GM21447 (cell line): ENCODE results near the gene DIPK1A.

Experiments
- ATAC-seq: cut with Tn5 transposase; IDR thresholded peaks from one replicate; pipeline ENCODE4 v1.9.1; 2021; ENCODE audit not compliant: unreplicated experiment

The DIPK1A gene

GRCh38 chr1:92843429-92844352 lies 117.6 kb downstream of the DIPK1A start:
- no peak for ATAC-seq

DNA sequence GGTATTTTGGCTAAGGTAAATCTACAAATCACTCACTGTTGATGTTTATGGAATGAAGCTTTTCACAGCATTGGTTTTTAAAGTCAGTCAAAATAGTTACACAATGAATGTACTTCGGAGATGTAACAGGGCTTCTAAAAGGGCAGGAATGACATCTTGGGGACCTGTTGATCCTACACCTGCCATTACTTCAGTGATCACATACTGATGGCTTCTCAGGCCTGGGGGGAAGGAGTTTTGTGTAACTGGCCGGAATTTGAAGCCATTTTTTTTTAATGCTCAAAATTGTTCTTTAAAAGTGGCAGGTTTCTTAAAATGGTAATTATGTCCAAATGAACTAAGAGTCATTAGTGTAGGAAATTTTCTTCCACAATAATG lies 118.2 kb downstream of the DIPK1A start:
- no peak for ATAC-seq

GRCh38 chr1:92842082-92843045 lies 118.9 kb downstream of the DIPK1A start:
- ATAC-seq: no peak

DNA sequence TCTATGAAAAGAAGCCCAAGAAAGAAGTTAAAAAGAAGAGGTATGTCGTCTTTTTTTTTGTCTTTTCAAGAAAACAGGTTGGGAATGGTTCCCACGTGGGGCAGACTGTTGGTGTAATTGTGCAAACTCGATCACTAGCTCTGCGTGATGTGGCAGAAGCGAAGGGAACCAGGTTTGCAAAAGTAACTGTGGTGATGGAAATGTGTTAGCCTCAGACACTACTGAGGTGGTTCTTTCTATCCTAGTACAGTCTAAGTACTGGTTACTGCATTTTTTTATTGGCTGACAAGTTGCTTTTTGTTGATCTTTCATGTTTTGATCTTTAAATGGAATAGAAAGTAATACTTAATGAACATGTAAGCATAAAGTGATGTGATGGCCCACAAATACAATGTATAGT lies 120.7 kb downstream of the DIPK1A start:
- ATAC-seq: no peak

DNA sequence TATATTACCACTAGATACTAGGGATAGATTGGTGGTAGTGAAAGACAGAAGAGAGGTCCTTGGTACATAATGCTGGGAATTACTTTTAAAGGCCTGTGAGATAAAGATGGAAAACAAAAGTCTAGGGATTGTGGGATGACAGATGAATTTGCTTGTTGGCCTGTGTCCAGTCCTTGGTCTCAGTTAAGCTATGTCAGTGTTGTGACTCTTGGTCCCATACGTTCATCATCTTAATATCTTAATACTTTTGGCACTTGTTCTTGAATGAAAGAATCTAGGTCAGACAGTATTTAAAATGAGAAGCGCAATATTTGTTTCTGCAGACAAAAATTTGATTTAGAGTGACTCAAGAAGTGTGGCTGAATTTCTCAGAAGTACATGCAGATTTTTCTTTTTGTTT lies 121.8 kb downstream of the DIPK1A start:
- no peak for ATAC-seq

DNA sequence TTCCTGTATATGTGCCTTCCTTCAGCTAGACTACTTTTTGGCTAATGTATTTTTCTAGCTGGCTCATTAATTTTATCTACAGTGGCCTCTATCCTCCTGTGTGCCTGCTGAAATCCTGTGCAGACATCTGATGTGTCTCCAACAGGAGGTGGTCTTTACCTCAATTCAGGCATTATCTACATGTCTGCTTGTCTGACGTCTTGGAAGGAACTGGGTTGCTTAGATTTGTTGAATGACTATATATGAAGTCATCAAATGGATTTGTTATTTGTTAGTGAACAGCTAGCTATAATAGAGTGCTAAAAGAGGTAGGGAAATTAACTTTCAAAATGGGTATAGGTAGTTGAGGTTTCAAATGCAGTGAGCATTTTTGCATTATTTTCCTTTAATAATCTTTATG lies 122.7 kb downstream of the DIPK1A start:
- ATAC-seq: no peak

DNA sequence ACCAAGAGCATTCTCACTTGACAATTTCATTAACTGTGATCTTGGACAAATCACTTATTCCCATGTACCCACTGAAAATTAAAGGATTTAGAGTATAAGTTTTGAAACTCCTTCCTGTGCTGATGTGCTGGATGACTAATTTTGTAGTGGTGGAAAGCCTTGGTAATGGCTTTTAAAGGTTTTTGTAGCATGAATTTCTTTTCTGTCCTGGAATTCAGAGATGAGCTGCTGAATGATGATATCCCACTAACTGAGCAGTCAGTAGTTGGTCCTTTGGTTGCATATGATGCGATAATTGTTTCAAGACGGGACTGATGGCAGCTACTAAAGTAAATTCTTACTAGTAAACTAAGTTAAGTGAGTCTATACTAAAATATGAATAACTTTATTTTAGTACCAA lies 124.2 kb downstream of the DIPK1A start:
- no peak for ATAC-seq

GRCh38 chr1:92834617-92835016 lies 126.6 kb downstream of the DIPK1A start:
- no peak for ATAC-seq

DNA sequence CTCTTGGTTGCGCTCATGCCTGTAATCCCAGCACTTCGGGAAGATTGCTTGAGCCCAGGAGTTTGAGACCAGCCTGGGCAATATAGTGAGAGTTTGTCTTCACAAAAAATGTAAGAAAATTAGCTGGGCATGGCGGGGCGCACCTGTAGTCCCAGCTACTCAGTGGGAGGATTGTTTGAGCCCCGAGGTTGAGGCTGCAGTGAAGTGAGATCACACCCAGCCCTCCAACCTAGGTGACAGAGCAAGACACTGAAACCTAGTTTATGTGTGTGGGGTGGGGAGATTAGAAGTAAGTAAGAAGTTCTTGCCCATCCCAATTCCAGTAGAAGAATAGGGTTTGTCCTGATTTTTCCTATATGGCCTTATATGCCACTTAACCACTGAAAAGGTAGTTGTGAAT lies 127.4 kb downstream of the DIPK1A start:
- ATAC-seq: no peak

GRCh38 chr1:92832537-92833114 lies 128.6 kb downstream of the DIPK1A start:
- peak; percentile 5 for ATAC-seq

GRCh38 chr1:92831762-92832536 lies 129.3 kb downstream of the DIPK1A start, which contains the start of gene RPL5:
Gene RPL5, plus strand, starts transcription at chr1:92832040. Its CDS starts 75 bp downstream, at chr1:92832115.
- peak; percentile 88 for ATAC-seq

DNA sequence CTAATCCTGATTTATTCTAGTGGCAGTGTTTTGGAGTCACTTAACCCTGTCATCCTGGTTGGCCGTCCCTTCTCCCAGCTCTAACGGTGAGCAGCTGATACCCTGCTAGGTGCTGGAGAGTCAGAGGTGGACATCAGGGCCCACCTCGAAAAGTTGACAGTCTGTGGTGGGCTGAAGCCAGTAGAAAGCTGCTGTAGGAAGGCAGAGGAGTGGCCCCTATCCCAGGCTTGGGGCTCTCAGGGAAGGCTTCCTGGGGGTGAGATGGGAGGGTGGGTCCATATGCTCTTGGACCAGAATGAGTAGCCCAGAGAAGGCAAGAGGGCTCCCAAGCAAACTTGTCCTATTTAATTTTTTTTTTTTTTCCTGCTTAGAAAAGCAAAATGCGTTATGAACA lies 129.9 kb downstream of the DIPK1A start:
- no peak for ATAC-seq

GRCh38 chr1:92826792-92827191 lies 134.5 kb downstream of the DIPK1A start:
- ATAC-seq: no peak

GRCh38 chr1:92822879-92823278 lies 138.4 kb downstream of the DIPK1A start:
- no peak for ATAC-seq

DNA sequence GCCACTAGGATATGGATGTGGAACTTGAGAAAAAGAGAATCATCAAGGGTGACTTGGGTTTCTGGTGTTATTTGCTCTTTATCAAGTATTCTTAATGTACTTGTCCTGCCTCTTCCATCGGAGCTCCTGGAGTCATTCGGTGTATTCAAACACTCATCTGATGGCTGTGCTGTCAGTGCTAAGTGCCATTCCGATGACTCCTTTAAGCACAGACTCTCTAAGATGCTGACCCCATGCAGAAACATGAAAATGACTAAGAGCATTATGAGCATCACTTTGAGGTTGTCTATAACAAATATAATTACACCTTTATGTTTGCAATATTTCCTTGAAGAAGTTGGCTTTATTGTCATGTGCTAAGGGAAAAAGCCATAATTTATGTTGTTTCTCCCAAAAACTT lies 140.7 kb downstream of the DIPK1A start:
- ATAC-seq: no peak

- no peak for ATAC-seq
These were observed 141.2 kb downstream of the DIPK1A start for GRCh38 chr1:92820024-92820423.

DNA sequence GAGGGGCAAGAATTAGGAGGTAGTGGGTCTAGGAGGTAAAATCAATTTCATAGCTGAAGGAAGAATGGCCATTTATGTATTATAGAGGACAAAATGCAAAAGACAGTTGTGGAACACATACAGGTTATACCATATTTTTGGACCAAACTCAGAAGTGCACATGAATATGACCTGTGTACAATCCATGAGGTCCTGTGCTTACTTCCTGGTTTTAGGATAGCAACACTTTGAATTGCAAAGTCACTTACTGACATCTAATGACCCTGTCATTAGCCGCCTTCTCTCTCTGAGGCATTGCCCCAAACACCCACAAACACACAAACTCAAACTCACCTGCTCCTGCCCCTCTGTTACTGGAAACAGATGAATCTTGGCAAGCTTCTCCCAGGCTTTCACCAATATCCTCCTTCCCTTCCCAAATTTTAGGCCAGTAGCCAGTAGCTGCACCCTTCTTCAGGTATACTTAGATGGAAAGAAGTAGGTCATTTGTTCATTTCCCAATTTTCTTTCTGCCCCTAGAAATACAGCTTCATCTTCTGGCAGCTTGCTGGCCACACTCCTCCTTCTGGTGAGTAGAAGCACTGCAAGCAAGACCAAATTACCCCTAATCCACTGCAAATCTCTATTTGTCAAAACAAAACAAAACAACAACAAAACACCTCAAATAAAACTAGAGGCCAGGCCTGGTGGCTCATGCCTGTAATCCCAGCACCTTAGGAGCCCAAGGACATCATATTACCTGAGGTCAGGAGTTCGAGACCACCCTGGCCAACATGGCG lies 143.1 kb downstream of the DIPK1A start:
- ATAC-seq: peak; percentile 57

GRCh38 chr1:92817137-92817697 lies 144.0 kb downstream of the DIPK1A start:
- no peak for ATAC-seq

GRCh38 chr1:92816732-92817131 lies 144.5 kb downstream of the DIPK1A start:
- ATAC-seq: no peak
